IMR-90 (cell line): Measurements from ENCODE around the gene ZFX. TPM values are rescaled to one million over a fixed set of nuclear protein-coding genes. Genes with fewer than 3 reads are reported as not detected.

Experiments used
- ATAC-seq: fragments of 200-7000 bp; cut with Tn5 transposase; 2 replicates; pipeline ENCODE4 v1.9.1; 2020; ENCODE audit warnings: low read depth, mild to moderate bottlenecking, moderate library complexity
- BruUV-seq: library from RNA; stranded (reverse); fragments of 400-500 nt; replicated peaks from 2 replicates; lab custom pipeline; 2021; lab: Mats Ljungman, UMichigan
- CTCF ChIA-PET: fragments of 300-600 bp; formaldehyde crosslinking; extraction: SDS; loops from one replicate; lab custom pipeline; 2021; ENCODE audit warnings: antibody characterized with exemption; lab: Yijun Ruan, JAX
- POLR2A ChIA-PET: fragments of 300-600 bp; sonication (Branson Sonifier 250); formaldehyde crosslinking; loops from one replicate; lab custom pipeline; 2022; ENCODE audit warnings: antibody characterized with exemption; ENCODE audit not compliant: unreplicated experiment; lab: Charles Lee
- DNase-seq: peaks from one replicate; pipeline ENCODE4 v3.0.0; 2013
- H2AFZ ChIP-seq: replicated peaks from 2 replicates; pipeline ENCODE3; 2013; ENCODE audit warnings: low read length, mild to moderate bottlenecking; ENCODE audit not compliant: poor library complexity
- H2AK5ac ChIP-seq: 2 replicates; pipeline ENCODE4 v1.6.1; 2013; ENCODE audit warnings: low read depth, low read length, inconsistent platforms
- H2AK9ac ChIP-seq: replicated peaks from 2 replicates; pipeline ENCODE3; 2013; ENCODE audit warnings: mild to moderate bottlenecking, low read depth, low read length, moderate library complexity; ENCODE audit not compliant: poor library complexity
- H2BK120ac ChIP-seq: 2 replicates; pipeline ENCODE4 v1.6.1; 2013; ENCODE audit warnings: low read depth, low read length, inconsistent platforms
- H2BK15ac ChIP-seq: 3 replicates; pipeline ENCODE4 v1.6.1; 2013; ENCODE audit warnings: low read depth, low read length, inconsistent platforms
- H2BK20ac ChIP-seq: 2 replicates; pipeline ENCODE4 v1.6.1; 2013; ENCODE audit warnings: low read depth, mild to moderate bottlenecking, inconsistent platforms, low read length, moderate library complexity
- H2BK5ac ChIP-seq: 2 replicates; pipeline ENCODE4 v1.6.1; 2013; ENCODE audit warnings: mild to moderate bottlenecking, low read depth, low read length, inconsistent platforms; ENCODE audit not compliant: poor library complexity, severe bottlenecking
- H3K14ac ChIP-seq: replicated peaks from 2 replicates; pipeline ENCODE4 v1.6.1; 2013; ENCODE audit warnings: low read depth, low read length, inconsistent platforms
- H3K18ac ChIP-seq: 2 replicates; pipeline ENCODE4 v1.6.1; 2013; ENCODE audit warnings: low read depth, low read length, control low read depth
- H3K23ac ChIP-seq: 2 replicates; pipeline ENCODE4 v1.6.1; 2013; ENCODE audit warnings: low read depth, low read length, inconsistent platforms
- H3K27ac ChIP-seq: 2 replicates; pipeline ENCODE4 v1.5.1; 2013; ENCODE audit warnings: mild to moderate bottlenecking, control low read depth, low read length; ENCODE audit not compliant: insufficient read depth
- H3K27me3 ChIP-seq: 2 replicates; pipeline ENCODE4 v1.6.1; 2013; ENCODE audit warnings: low read length; ENCODE audit not compliant: control insufficient read depth, insufficient read depth
- H3K36me3 ChIP-seq: 2 replicates; pipeline ENCODE4 v1.6.1; 2013; ENCODE audit warnings: low read length, mixed read lengths; ENCODE audit not compliant: control insufficient read depth, insufficient read depth
- H3K4ac ChIP-seq: 2 replicates; pipeline ENCODE4 v1.6.1; 2013; ENCODE audit warnings: low read depth, low read length, inconsistent platforms
- H3K4me1 ChIP-seq: 2 replicates; pipeline ENCODE4 v1.6.1; 2013; ENCODE audit warnings: low read length, mixed read lengths; ENCODE audit not compliant: control insufficient read depth, insufficient read depth
- H3K4me2 ChIP-seq: 2 replicates; pipeline ENCODE4 v1.6.1; 2013; ENCODE audit warnings: low read depth, mild to moderate bottlenecking, control low read depth, low read length, moderate library complexity
- H3K4me3 ChIP-seq: 2 replicates; pipeline ENCODE4 v1.5.1; 2013; ENCODE audit warnings: low read depth, mild to moderate bottlenecking, control low read depth, low read length, moderate library complexity; ENCODE audit not compliant: insufficient read depth
- H3K56ac ChIP-seq: 2 replicates; pipeline ENCODE4 v1.6.1; 2013; ENCODE audit warnings: low read length, inconsistent platforms; ENCODE audit not compliant: insufficient read depth; ENCODE audit errors: extremely low read depth
- H3K79me1 ChIP-seq, 2 experiments: 2 replicates each; pipeline ENCODE4 v1.6.1; 2013; ENCODE audit warnings: low read length in 2 of 2, inconsistent platforms in 1 of 2, low read depth in 1 of 2
- H3K9ac ChIP-seq: 2 replicates; pipeline ENCODE4 v1.6.1; 2013; ENCODE audit warnings: low read depth, low read length, control low read depth
- H3K9me1 ChIP-seq: 2 replicates; pipeline ENCODE4 v1.6.1; 2013; ENCODE audit warnings: low read length, inconsistent platforms; ENCODE audit not compliant: insufficient read depth
- H3K9me3 ChIP-seq: 2 replicates; pipeline ENCODE4 v1.6.1; 2013; ENCODE audit warnings: low read length; ENCODE audit not compliant: control insufficient read depth, insufficient read depth
- H4K20me1 ChIP-seq: 2 replicates; pipeline ENCODE4 v1.6.1; 2013; ENCODE audit warnings: low read length, inconsistent platforms; ENCODE audit not compliant: insufficient read depth
- H4K5ac ChIP-seq: 2 replicates; pipeline ENCODE4 v1.6.1; 2013; ENCODE audit warnings: mild to moderate bottlenecking, low read depth, low read length, control low read depth
- H4K8ac ChIP-seq, 2 experiments: 2 replicates each; pipeline ENCODE4 v1.6.1; 2013; ENCODE audit warnings: low read depth in 2 of 2, low read length in 2 of 2, control low read depth in 1 of 2, inconsistent platforms in 1 of 2
- H4K91ac ChIP-seq: 2 replicates; pipeline ENCODE4 v1.6.1; 2013; ENCODE audit warnings: low read depth, low read length, inconsistent platforms; ENCODE audit not compliant: insufficient read depth
- BHLHE40 ChIP-seq: fragments of 150-350 bp; IDR thresholded peaks from 2 replicates; pipeline ENCODE4 v1.6.1; 2016; ENCODE audit warnings: mild to moderate bottlenecking, low read depth, low read length
- CEBPB ChIP-seq: IDR thresholded peaks from 2 replicates; pipeline ENCODE4 v1.6.1; 2012; ENCODE audit warnings: low read depth, low read length, improper control_type of control experiment
- CHD1 ChIP-seq: IDR thresholded peaks from 2 replicates; pipeline ENCODE4 v1.6.1; 2012; ENCODE audit warnings: low read depth, low read length, improper control_type of control experiment
- CTCF ChIP-seq: conservative IDR thresholded peaks from 2 replicates; pipeline ENCODE4 v1.5.1; 2012; ENCODE audit warnings: mild to moderate bottlenecking, low read depth, low read length, improper control_type of control experiment
- ELK1 ChIP-seq: fragments of 150-350 bp; IDR thresholded peaks from 2 replicates; pipeline ENCODE4 v1.6.1; 2016; ENCODE audit warnings: low read depth, mild to moderate bottlenecking, low read length, moderate library complexity, borderline replicate concordance
- FOS ChIP-seq: fragments of 150-350 bp; IDR thresholded peaks from 2 replicates; pipeline ENCODE4 v1.6.1; 2016; ENCODE audit warnings: low read depth, low read length
- MAZ ChIP-seq: IDR thresholded peaks from 2 replicates; pipeline ENCODE4 v1.6.1; 2012; ENCODE audit warnings: low read depth, mild to moderate bottlenecking, low read length, improper control_type of control experiment, moderate library complexity, borderline replicate concordance
- MXI1 ChIP-seq: IDR thresholded peaks from 2 replicates; pipeline ENCODE4 v1.6.1; 2012; ENCODE audit warnings: low read depth, mild to moderate bottlenecking, low read length, moderate library complexity, borderline replicate concordance
- NFE2L2 ChIP-seq: fragments of 150-350 bp; IDR thresholded peaks from 2 replicates; pipeline ENCODE4 v1.6.1; 2016; ENCODE audit warnings: low read depth, mild to moderate bottlenecking, low read length
- POLR2A ChIP-seq: IDR thresholded peaks from 2 replicates; pipeline ENCODE4 v1.6.1; 2012; ENCODE audit warnings: mild to moderate bottlenecking, low read depth, low read length
- RAD21 ChIP-seq: IDR thresholded peaks from 2 replicates; pipeline ENCODE4 v1.6.1; 2012; ENCODE audit warnings: low read length, improper control_type of control experiment
- RCOR1 ChIP-seq: IDR thresholded peaks from 2 replicates; pipeline ENCODE4 v1.6.1; 2012; ENCODE audit warnings: mild to moderate bottlenecking, low read length, improper control_type of control experiment; ENCODE audit not compliant: insufficient replicate concordance
- RFX5 ChIP-seq: IDR thresholded peaks from 2 replicates; pipeline ENCODE4 v1.8.0; 2012; ENCODE audit warnings: low read depth, mild to moderate bottlenecking, low read length, moderate library complexity
- SMC3 ChIP-seq: fragments of 150-350 bp; IDR thresholded peaks from 2 replicates; pipeline ENCODE4 v1.6.1; 2016; ENCODE audit warnings: low read depth, mild to moderate bottlenecking, antibody characterized with exemption, low read length, moderate library complexity
- WGBS, 2 experiments: methylation state at CpG; one replicate each; pipeline versions ENCODE4 v1.1.5 to v1.1.7; 2013; ENCODE audit warnings: missing lambda C conversion rate in 2 of 2; ENCODE audit not compliant: insufficient read length in 1 of 2; ENCODE audit errors: extremely low coverage in 2 of 2; 5-methylcytosine and 5-hydroxymethylcytosine counted together
- dilution Hi-C: fragments of 300-500 bp; cut with HindIII; formaldehyde crosslinking; loops from one replicate; pipeline ENCODE4 v1.14.3; 2018; ENCODE audit warnings: low sequenced_read_pairs; ENCODE audit not compliant: unreplicated experiment
- in situ Hi-C: fragments of 300-500 bp; cut with MboI; formaldehyde crosslinking; loops from 3 replicates; pipeline ENCODE4 v1.14.3; 2019; ENCODE audit warnings: low sequenced_read_pairs, inconsistent platforms, mixed read lengths
- intact Hi-C: fragments of 100-400 bp; cut with micrococcal nuclease; formaldehyde crosslinking; loops from 2 replicates; pipeline ENCODE4 v1.10.0; 2022
- polyA plus RNA-seq, 3 experiments: library from polyadenylated mRNA; depleted of rRNA; stranded (reverse); fragments of >200 nt; gene quantifications; 2 replicates each; pipeline ENCODE4 v1.2.3, GENCODE V29; 2012; ENCODE audit warnings: low replicate concordance in 1 of 3
- total RNA-seq: library from RNA; depleted of rRNA; stranded (reverse); fragments of >200 nt; gene quantifications from 2 replicates; pipeline ENCODE4 v1.2.3, GENCODE V29; 2012

Gene ZFX
- total and polyA plus RNA-seq, 2 of the 4 experiments (the other 2 are of a cell fraction), result 16.0 to 99.3 TPM

- no peak overlapping the region for H2BK20ac ChIP-seq
- no peak overlapping the region for H4K91ac ChIP-seq
- no peaks in the 10 kb centered on the region for H3K27me3 ChIP-seq
- no peak overlapping the region for H3K27ac ChIP-seq
- no peaks in the 10 kb centered on the region for H3K9me3 ChIP-seq
- H3K18ac ChIP-seq, result no peak overlapping the region
- no peak overlapping the region for H3K14ac ChIP-seq
- H3K9ac ChIP-seq, result no peak overlapping the region
- DNase-seq (no peak), ATAC-seq (no peak)
- H4K20me1 ChIP-seq, result peaks cover 76% of the 10 kb centered on the region
- peaks cover 12% of the 10 kb centered on the region for H3K9me1 ChIP-seq
- H3K4me1 ChIP-seq, result peaks cover 3% of the 10 kb centered on the region
- dilution Hi-C loops (no loop called here), in situ Hi-C loops (no loop called here), intact Hi-C loops (no loop called here)
- no peak overlapping the region for H3K4me2 ChIP-seq
- H2AK9ac ChIP-seq, result no peak overlapping the region
- no peak overlapping the region for H3K56ac ChIP-seq
- H3K36me3 ChIP-seq, result peaks cover 14% of the 10 kb centered on the region
- no peak overlapping the region for H2BK120ac ChIP-seq
- H2BK5ac ChIP-seq, result no peak overlapping the region
- no peak overlapping the region for H4K5ac ChIP-seq
- TF ChIP-seq MAZ, result no peak
- TF ChIP-seq FOS, result no peak
- no peak for TF ChIP-seq RCOR1
- TF ChIP-seq SMC3, result no peak
- TF ChIP-seq CHD1, result no peak
- TF ChIP-seq ELK1, result no peak
- no peak for TF ChIP-seq RFX5
- TF ChIP-seq BHLHE40, result no peak
- no peak for TF ChIP-seq MXI1
- TF ChIP-seq POLR2A, result no peak
- TF ChIP-seq RAD21, result no peak
- TF ChIP-seq NFE2L2, result no peak
- no peak for TF ChIP-seq CEBPB
- no peak for TF ChIP-seq CTCF
- H3K79me1 ChIP-seq, result peaks cover 16 to 63% of the 10 kb centered on the region in 2 experiments
- H2BK15ac ChIP-seq, result no peak overlapping the region
- CTCF ChIA-PET, result no interaction called here
- POLR2A ChIA-PET, result no interaction called here
- no peak overlapping the region for H2AK5ac ChIP-seq
- H3K4ac ChIP-seq, result no peak overlapping the region
- no peak overlapping the region for H4K8ac ChIP-seq
- no peak overlapping the region for H3K23ac ChIP-seq
- no CpG with 5 or more reads among the region's 2 CpGs for WGBS, 2 experiments
- no peak overlapping the region for H2AFZ ChIP-seq
- no peak overlapping the region for H3K4me3 ChIP-seq
- BruUV-seq, result no TSS peak
Measured at GRCh38 chrX:24189490-24189889, 40.0 kb downstream of the ZFX start.
